K562 (cell line): ENCODE data around the gene ZNF177. TPM values are rescaled to one million over a fixed set of nuclear protein-coding genes. Genes with fewer than 3 reads are reported as not detected.

Experiments
- ATF7 ChIP-seq: fragments of 450-650 bp; IDR thresholded peaks from 2 replicates; pipeline ENCODE4 v1.7.1; 2014; ENCODE audit warnings: mild to moderate bottlenecking, moderate library complexity
- BRD4 ChIP-seq: fragments of 200-600 bp; sonication (generic); IDR thresholded peaks from 2 replicates; pipeline ENCODE4 v1.6.1; 2017; ENCODE audit warnings: inconsistent platforms
- CBFA2T3 ChIP-seq: fragments of 450-650 bp; IDR thresholded peaks from 2 replicates; pipeline ENCODE4 v1.6.1; 2017
- CC2D1A ChIP-seq: fragments of 450-650 bp; IDR thresholded peaks from 2 replicates; pipeline ENCODE4 v1.6.1; 2017; ENCODE audit warnings: mild to moderate bottlenecking
- HCFC1 ChIP-seq: IDR thresholded peaks from 2 replicates; pipeline ENCODE4 v1.6.1; 2012; ENCODE audit warnings: low read depth, low read length, improper control_type of control experiment
- HNRNPLL ChIP-seq: fragments of 200-400 bp; formaldehyde crosslinking; IDR thresholded peaks from 2 replicates; pipeline ENCODE4 v1.6.1; 2017; ENCODE audit warnings: low read length, low read depth, mild to moderate bottlenecking; ENCODE audit not compliant: poor library complexity, severe bottlenecking
- HOXB6 ChIP-seq: fragments of 250-450 bp; sonication (Bioruptor Pico); IDR thresholded peaks from 2 replicates; pipeline ENCODE4 v1.5.1; 2022; ENCODE audit warnings: mild to moderate bottlenecking, borderline replicate concordance
- L3MBTL2 ChIP-seq: fragments of 450-650 bp; IDR thresholded peaks from 2 replicates; pipeline ENCODE4 v1.6.1; 2016; ENCODE audit warnings: mild to moderate bottlenecking, moderate library complexity
- MAZ ChIP-seq, 2 experiments: fragments of 450-650 bp in 1 of 2; sonication (generic) in 1 of 2; formaldehyde crosslinking; IDR thresholded peaks in 1 of 2; conservative IDR thresholded peaks in 1 of 2; 2 replicates each; pipeline versions ENCODE4 v1.4.0 to v1.5.0; 2020; ENCODE audit warnings: mild to moderate bottlenecking in 1 of 2, missing genetic modification reagents in 1 of 2
- NFRKB ChIP-seq: fragments of 450-650 bp; IDR thresholded peaks from 2 replicates; pipeline ENCODE4 v1.6.1; 2016; ENCODE audit warnings: low read depth
- PHF21A ChIP-seq: fragments of 450-650 bp; IDR thresholded peaks from 2 replicates; pipeline ENCODE4 v1.6.1; 2017; ENCODE audit warnings: low read depth, borderline replicate concordance
- POLR2A ChIP-seq: fragments of 450-650 bp; conservative IDR thresholded peaks from 2 replicates; pipeline ENCODE4 v1.6.1; 2016
- PPARD ChIP-seq: fragments of 250-450 bp; sonication (Bioruptor Pico); IDR thresholded peaks from 2 replicates; pipeline ENCODE4 v1.8.0; 2022; ENCODE audit warnings: inconsistent platforms, mild to moderate bottlenecking, moderate library complexity
- SMAD4 ChIP-seq: fragments of 250-450 bp; sonication (Bioruptor Pico); conservative IDR thresholded peaks from 2 replicates; pipeline ENCODE4 v1.8.0; 2021; ENCODE audit warnings: inconsistent platforms, mild to moderate bottlenecking, moderate library complexity
- YY1 ChIP-seq, 3 experiments: IDR thresholded peaks; 2 replicates each; pipeline ENCODE4 v1.6.1; 2011; ENCODE audit warnings: low read length in 2 of 3, mild to moderate bottlenecking in 2 of 3, moderate library complexity in 2 of 3, borderline replicate concordance in 1 of 3, control low read depth in 1 of 3, low read depth in 1 of 3; ENCODE audit not compliant: insufficient read depth in 3 of 3, insufficient replicate concordance in 2 of 3, control insufficient read depth in 1 of 3, insufficient read length in 1 of 3; ENCODE audit errors: extremely low read depth in 1 of 3
- ZFP36 ChIP-seq: fragments of 150-350 bp; IDR thresholded peaks from 2 replicates; pipeline ENCODE4 v1.6.1; 2018; ENCODE audit warnings: low read length, low read depth; ENCODE audit not compliant: partially characterized antibody
- ZFX ChIP-seq: sonication (generic); formaldehyde crosslinking; IDR thresholded peaks from 2 replicates; pipeline ENCODE4 v1.8.0; 2022; ENCODE audit warnings: mild to moderate bottlenecking, missing genetic modification reagents, moderate library complexity
- ZNF384 ChIP-seq: IDR thresholded peaks from 2 replicates; pipeline ENCODE4 v1.6.1; 2012; ENCODE audit warnings: low read depth, low read length, improper control_type of control experiment
- polyA plus RNA-seq, 8 experiments: library from polyadenylated mRNA; depleted of rRNA in 4 of 8; stranded (reverse) in 5 of 8; unstranded in 3 of 8; fragments of >200 nt; fragmentation: Nextera tagmentation in 2 of 8; fragmentation: Illumina TruSeq in 1 of 8; extraction: Ambion mirVana in 2 of 8; extraction: Trizol in 1 of 8; gene quantifications; 2 replicates each; pipeline versions ENCODE4 v1.2.1 to v1.2.3, GENCODE V29; 2011 to 2014; ENCODE audit warnings: inconsistent platforms in 1 of 8, missing spikeins in 1 of 8
- total RNA-seq, 7 experiments: library from RNA; depleted of rRNA in 6 of 7; stranded (reverse); fragments of >200 nt in 6 of 7; fragmentation: Illumina TruSeq in 2 of 7; extraction: Trizol in 2 of 7; gene quantifications; 2 replicates each; pipeline versions ENCODE4 v1.2.1 to v1.2.3, GENCODE V29; 2011 to 2021; ENCODE audit warnings: low replicate concordance in 1 of 7
- TF ChIP-seq, protein P1 (sequence below): fragments of 250-450 bp; sonication (Bioruptor Pico); IDR thresholded peaks from 2 replicates; pipeline ENCODE4 v1.4.0; 2020; ENCODE audit warnings: mild to moderate bottlenecking
- TF ChIP-seq, protein P2 (sequence below): fragments of 450-650 bp; formaldehyde crosslinking; IDR thresholded peaks from 2 replicates; pipeline ENCODE4 v1.4.0; 2020; ENCODE audit warnings: mild to moderate bottlenecking, mixed read lengths
- TF ChIP-seq, protein P3 (sequence below): fragments of 450-650 bp; IDR thresholded peaks from 2 replicates; pipeline ENCODE4 v1.6.1; 2017; ENCODE audit warnings: mild to moderate bottlenecking, moderate library complexity
- TF ChIP-seq, protein P4 (sequence below): fragments of 450-650 bp; IDR thresholded peaks from 2 replicates; pipeline ENCODE4 v1.6.1; 2014; ENCODE audit warnings: low read depth, mild to moderate bottlenecking, moderate library complexity, borderline replicate concordance

ZNF177 gene
- total and polyA plus RNA-seq, 9 of the 15 experiments (the other 6 are each of a cell fraction or from before 2014, with no cell fraction given): 0.25 to 1.8 (median 1.1) TPM

DNA sequence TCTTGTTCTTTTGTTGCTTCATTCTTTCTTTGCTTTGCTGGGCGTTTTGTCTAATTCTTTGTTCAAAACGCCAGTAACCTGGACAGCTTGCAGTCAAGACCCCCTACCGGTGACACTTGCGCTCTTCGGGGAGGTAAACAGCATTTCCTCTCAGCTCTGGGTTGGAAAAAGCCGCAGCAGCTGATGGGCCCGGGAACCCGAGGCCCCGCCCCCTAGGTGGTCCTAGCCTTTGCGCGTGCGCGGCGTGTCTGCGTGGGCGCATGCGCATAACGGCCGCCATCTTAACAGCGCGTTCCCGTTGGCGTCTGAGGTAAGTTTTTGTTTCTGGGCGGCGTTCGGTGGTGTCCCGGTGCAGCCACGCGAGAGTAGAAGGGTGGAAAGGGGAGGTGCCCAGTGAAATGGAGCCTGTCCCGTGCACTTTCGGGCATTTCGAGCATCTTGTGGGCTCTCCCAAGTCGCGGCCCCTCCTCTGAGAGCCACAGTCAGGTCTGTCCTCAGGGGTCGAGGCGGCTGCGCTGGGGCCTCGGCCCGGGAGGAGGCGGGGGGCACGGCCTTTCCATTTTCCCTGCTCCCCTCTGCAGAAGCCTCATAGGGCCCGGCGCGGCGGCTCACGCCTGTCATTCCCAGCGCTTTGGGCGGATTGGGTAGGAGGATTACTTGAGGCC lies 38.8 kb upstream of the ZNF177 start, which contains the start of gene ZNF559 (continued):
- TF ChIP-seq NFRKB: 0 out of 2 replicates have a peak, but pooled peaks have one; percentile 7
- TF ChIP-seq, protein P1, sequence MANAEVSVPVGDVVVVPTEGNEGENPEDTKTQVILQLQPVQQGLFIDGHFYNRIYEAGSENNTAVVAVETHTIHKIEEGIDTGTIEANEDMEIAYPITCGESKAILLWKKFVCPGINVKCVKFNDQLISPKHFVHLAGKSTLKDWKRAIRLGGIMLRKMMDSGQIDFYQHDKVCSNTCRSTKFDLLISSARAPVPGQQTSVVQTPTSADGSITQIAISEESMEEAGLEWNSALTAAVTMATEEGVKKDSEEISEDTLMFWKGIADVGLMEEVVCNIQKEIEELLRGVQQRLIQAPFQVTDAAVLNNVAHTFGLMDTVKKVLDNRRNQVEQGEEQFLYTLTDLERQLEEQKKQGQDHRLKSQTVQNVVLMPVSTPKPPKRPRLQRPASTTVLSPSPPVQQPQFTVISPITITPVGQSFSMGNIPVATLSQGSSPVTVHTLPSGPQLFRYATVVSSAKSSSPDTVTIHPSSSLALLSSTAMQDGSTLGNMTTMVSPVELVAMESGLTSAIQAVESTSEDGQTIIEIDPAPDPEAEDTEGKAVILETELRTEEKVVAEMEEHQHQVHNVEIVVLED: peak; percentile 46; the same call in 1 of the 2 replicates
- no peak for TF ChIP-seq PPARD
- TF ChIP-seq POLR2A: peak; percentile 71
- TF ChIP-seq, protein P2, sequence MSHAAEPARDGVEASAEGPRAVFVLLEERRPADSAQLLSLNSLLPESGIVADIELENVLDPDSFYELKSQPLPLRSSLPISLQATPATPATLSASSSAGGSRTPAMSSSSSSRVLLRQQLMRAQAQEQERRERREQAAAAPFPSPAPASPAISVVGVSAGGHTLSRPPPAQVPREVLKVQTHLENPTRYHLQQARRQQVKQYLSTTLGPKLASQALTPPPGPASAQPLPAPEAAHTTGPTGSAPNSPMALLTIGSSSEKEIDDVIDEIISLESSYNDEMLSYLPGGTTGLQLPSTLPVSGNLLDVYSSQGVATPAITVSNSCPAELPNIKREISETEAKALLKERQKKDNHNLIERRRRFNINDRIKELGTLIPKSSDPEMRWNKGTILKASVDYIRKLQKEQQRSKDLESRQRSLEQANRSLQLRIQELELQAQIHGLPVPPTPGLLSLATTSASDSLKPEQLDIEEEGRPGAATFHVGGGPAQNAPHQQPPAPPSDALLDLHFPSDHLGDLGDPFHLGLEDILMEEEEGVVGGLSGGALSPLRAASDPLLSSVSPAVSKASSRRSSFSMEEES (CRISPR knock-in tag): no peak
- TF ChIP-seq L3MBTL2: peak; percentile 33; the same call in 1 of the 2 replicates
- TF ChIP-seq ZNF384: no peak
- peak; percentile 47 for TF ChIP-seq HNRNPLL
- peak; percentile 57 for TF ChIP-seq ATF7
- TF ChIP-seq ZFP36: no peak
- 0 out of 2 replicates have a peak, but pooled peaks have one; percentile 42 for TF ChIP-seq BRD4
- peak; percentile 50 to 92 (median 86) for TF ChIP-seq YY1 (IDR thresholded peaks at IDR 0.05; ENCODE audit: borderline replicate concordance in 1 of 3, control insufficient read depth in 1 of 3, extremely low read depth in 1 of 3, insufficient read depth in 3 of 3, insufficient read length in 1 of 3, insufficient replicate concordance in 2 of 3, low read depth in 1 of 3, low read length in 2 of 3)
- TF ChIP-seq HCFC1: peak; percentile 27; the same call in 1 of the 2 replicates
- TF ChIP-seq, protein P3, sequence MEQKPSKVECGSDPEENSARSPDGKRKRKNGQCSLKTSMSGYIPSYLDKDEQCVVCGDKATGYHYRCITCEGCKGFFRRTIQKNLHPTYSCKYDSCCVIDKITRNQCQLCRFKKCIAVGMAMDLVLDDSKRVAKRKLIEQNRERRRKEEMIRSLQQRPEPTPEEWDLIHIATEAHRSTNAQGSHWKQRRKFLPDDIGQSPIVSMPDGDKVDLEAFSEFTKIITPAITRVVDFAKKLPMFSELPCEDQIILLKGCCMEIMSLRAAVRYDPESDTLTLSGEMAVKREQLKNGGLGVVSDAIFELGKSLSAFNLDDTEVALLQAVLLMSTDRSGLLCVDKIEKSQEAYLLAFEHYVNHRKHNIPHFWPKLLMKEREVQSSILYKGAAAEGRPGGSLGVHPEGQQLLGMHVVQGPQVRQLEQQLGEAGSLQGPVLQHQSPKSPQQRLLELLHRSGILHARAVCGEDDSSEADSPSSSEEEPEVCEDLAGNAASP: no peak
- no peak for TF ChIP-seq CBFA2T3
- peak in 1 of 2 experiments; percentile 57; a peak in 2 of 4 replicates for TF ChIP-seq MAZ (CRISPR knock-in tag; conservative IDR thresholded peaks at IDR 0.05 in 1 of 2, IDR thresholded peaks at IDR 0.05 in 1 of 2)
- 0 out of 2 replicates have a peak, but pooled peaks have one; percentile 3 for TF ChIP-seq CC2D1A
- TF ChIP-seq SMAD4: no peak
- TF ChIP-seq, protein P4, sequence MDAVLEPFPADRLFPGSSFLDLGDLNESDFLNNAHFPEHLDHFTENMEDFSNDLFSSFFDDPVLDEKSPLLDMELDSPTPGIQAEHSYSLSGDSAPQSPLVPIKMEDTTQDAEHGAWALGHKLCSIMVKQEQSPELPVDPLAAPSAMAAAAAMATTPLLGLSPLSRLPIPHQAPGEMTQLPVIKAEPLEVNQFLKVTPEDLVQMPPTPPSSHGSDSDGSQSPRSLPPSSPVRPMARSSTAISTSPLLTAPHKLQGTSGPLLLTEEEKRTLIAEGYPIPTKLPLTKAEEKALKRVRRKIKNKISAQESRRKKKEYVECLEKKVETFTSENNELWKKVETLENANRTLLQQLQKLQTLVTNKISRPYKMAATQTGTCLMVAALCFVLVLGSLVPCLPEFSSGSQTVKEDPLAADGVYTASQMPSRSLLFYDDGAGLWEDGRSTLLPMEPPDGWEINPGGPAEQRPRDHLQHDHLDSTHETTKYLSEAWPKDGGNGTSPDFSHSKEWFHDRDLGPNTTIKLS: peak; percentile 44; the same call in 1 of the 2 replicates
- peak; percentile 54; the same call in 1 of the 2 replicates for TF ChIP-seq ZFX (CRISPR knock-in tag)
- TF ChIP-seq PHF21A: 0 out of 2 replicates have a peak, but pooled peaks have one; percentile 22
- no peak for TF ChIP-seq HOXB6 (CRISPR knock-in tag)
